OCI-LY1 (cell line): ENCODE data around the gene GOLPH3L.

Experiments
- EZH2 ChIP-seq: fragments of 200-600 bp; sonication (generic), shearing (Covaris generic); IDR thresholded peaks from 2 replicates; pipeline ENCODE4 v1.8.0; 2017; ENCODE audit warnings: borderline replicate concordance, mixed run types, mild to moderate bottlenecking, antibody characterized with exemption, low read length, moderate library complexity, mixed read lengths
- TF ChIP-seq, protein P1 (sequence below): fragments of 200-600 bp; sonication (generic), shearing (Covaris generic); IDR thresholded peaks from 2 replicates; pipeline ENCODE4 v1.5.1; 2017; ENCODE audit warnings: mild to moderate bottlenecking, antibody characterized with exemption, low read length, moderate library complexity, mixed read lengths

DNA sequence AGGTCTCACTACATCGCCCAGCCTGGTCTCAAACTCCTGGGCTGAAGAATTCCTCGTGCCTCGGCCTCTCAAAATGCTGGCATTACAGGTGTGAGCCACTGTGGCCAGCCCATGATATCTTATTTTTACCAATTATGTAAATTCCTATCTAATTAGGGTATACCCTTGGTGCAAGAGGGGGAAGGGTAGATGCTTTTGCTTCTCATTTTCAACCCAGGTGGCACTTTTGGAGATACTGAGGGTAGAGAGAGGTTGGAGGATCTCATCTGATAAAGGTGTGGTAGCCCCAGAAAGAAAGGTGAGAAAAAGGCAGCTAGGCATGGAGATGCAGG is 85.0 kb downstream of the GOLPH3L start:
- TF ChIP-seq, protein P1, sequence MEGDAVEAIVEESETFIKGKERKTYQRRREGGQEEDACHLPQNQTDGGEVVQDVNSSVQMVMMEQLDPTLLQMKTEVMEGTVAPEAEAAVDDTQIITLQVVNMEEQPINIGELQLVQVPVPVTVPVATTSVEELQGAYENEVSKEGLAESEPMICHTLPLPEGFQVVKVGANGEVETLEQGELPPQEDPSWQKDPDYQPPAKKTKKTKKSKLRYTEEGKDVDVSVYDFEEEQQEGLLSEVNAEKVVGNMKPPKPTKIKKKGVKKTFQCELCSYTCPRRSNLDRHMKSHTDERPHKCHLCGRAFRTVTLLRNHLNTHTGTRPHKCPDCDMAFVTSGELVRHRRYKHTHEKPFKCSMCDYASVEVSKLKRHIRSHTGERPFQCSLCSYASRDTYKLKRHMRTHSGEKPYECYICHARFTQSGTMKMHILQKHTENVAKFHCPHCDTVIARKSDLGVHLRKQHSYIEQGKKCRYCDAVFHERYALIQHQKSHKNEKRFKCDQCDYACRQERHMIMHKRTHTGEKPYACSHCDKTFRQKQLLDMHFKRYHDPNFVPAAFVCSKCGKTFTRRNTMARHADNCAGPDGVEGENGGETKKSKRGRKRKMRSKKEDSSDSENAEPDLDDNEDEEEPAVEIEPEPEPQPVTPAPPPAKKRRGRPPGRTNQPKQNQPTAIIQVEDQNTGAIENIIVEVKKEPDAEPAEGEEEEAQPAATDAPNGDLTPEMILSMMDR: no peak
- TF ChIP-seq EZH2: no peak
